Left kidney (tissue), 2 donors: ENCODE data around the gene FOXP1. TPM values are rescaled to one million over a fixed set of nuclear protein-coding genes. Genes with fewer than 3 reads are reported as not detected.

ENCODE experiments used
- DNase-seq: peaks from one replicate; pipeline ENCODE4 v3.0.0-alpha.2; 2013
- polyA plus RNA-seq: library from polyadenylated mRNA; unstranded; fragments of 120-200 nt; gene quantifications from one replicate; pipeline ENCODE4 v1.2.1, GENCODE V29; 2013; ENCODE audit not compliant: insufficient read length

FOXP1 gene
- polyA plus RNA-seq, 1 donor = 46.7 TPM

DNA sequence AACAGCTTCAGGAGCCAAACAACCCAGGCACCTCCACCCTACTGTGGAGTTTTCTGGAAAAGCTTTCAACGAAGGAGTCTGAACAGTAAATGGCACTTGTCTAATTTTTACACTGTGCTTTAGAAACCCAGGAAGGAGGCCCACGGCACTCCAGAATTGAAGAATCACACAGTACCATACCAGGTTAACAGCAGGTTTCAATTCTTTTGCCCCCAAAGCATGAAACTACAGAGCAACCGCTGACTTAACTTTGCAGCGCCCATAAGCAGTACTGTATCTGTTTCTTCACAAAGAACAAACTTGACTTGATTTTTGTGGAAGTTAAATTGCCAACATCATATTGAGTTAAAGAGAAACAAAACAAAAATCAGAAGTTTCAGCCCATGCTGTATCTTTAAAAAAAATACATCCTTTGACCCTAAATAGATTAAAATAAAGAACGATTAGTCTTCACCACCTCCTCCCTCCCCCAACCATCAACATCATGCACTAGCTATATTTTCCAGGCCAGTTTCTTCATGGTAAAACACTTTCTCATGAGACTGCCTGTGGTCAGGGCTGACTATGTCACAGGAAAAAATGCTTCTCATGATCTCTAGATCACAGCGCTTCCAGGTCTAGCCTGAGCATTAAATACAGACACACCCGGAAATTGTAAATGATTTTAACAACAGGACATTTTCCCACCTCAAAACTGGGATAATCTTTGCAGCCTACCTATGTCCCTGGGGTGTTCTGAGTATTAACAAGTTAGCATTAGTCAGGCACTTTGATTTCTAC, 456.3 kb downstream of the FOXP1 start:
- no peak for DNase-seq

DNA sequence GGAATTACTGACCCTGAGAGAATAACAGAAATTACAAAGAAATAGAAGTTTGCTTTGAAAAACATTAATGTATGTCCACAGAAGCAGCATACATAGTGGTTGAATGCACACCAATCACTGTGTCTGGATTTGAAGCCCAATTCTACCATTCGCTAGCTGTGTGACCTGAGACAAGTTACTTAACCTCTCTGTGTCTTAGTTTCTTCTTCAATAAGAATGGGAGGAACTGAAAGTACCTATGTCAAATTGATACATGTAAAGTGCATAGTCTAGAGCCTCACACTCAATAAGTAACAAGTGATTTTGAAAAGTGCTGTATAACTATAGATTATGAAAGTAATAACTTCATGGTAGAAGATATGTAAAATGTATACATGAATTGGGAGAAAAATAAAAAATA, 457.8 kb downstream of the FOXP1 start:
- DNase-seq = no peak

DNA sequence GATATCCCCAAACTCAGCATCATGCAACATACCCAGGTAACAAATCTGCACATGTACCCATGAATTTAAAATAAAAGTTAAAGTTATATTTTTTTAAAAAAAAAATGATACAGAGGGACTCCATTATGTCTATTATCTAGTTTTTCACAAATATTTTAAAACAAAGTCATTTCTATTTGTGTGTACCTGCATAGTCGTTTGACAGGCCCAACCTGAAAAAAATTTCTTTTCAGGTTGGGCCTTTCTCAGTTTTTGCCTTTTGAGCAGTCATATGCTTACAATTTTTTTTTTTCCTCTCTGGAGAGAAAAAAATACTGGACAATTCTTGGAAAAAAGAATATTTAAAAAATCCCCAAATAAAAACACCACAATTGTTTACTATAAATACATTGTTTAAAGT, 459.5 kb downstream of the FOXP1 start:
- no peak for DNase-seq

DNA sequence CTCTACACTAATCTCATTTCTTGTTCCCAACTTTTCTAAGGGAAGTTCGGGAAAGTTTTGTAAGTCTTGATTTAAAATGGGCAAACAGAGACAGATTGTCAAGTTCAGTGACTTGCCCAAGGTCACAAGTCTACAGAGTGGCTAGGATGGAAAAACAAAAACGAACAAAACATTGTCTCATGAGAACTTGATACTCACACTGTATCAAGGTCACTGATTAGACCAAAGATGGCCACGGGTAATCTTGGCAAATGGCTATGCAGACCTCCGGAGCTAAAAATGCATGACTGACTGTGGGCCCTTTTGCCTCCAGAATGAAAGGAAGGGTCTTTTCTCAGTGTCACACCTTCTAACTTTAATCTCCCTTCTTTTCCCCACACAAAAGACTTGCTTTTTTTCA, 460.9 kb downstream of the FOXP1 start:
- no peak for DNase-seq

DNA sequence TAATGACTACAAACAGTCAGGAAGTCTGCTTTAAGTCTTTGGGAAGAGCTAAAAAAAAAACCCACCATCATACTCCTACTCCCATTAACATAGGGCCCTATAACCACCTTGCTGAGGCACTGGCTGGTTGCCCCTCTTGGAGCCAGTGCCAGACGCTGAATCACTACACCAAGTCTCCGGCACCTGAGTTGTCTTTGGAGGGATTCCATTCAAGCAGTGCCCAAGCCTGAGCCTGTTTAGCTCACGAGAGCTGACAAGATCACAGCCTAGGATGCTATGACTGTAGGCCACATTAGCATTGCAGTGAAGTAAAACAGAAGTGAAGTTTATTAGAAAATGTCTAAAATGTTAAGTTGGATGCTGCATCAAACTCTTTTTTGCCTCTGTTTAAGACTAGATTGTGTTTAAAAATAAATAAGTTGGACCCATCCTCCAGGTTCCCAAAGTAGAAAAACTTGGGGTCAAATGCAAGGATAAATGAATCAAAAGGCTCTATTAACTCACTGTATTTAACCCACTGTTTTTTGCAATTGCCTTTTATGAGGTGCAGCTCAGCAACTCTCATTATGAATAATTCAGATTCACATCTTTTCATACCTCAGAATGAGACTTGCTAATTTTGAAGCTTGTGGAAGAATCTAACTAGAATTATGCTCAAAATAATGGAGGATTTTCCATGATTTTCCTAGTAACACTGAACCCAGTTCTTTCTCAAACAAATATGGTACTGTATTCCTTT, 461.9 kb downstream of the FOXP1 start:
- no peak for DNase-seq

DNA sequence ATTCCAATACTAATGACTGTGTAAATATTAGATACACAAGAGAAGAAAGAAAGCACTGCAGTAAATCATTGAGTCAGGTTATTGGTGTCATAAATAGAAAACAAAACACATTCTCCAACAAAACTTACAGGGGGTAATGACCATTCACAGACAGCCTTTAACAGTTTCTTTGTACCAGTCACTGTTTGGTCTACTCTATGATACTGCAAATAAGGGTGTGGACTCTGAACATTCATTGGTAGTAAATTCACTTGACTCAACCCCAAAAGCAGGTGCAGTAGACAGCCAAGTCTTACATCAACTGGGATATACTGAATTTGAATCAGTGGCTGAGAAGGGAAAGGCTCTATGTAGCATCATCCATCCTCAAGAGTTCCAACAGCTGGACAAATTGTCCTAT, 463.5 kb downstream of the FOXP1 start:
- no peak for DNase-seq

DNA sequence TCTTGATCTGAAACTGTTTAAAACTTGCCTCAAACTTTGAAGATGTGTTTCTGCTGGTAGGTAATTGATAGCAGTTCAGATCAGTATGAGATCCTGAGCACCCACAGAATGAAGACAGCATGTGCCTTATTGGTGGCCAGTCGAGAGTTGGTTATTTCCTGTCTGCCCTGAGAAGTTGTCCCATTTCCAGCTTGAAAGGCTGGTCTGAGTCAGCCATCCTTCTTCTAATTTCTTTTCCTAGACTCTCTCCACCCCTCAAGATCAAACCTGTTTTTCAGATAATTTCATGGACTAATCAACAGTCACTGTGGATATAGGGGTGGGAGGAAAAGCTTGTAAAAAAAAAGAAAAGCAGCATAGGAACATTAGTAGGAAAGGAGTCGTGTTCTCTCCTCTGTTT, 464.4 kb downstream of the FOXP1 start:
- no peak for DNase-seq

DNA sequence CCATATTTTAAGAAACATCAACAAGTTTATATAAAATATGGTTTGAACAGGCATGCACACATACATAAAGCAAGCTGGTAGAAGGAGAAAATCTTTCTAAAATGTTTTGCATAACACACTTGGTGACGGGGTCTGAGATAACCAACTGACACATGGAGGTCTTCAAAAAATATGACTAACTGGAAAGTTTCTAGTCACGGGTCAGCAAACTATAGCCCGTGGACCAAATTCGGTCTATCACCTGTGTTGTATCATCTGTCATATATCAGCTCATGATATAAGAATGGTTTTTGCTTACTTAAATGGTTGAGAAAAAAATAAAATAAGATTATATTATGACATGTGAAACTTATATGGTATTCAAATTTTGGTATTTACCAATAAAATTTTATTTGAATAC, 465.1 kb downstream of the FOXP1 start:
- no peak for DNase-seq

DNA sequence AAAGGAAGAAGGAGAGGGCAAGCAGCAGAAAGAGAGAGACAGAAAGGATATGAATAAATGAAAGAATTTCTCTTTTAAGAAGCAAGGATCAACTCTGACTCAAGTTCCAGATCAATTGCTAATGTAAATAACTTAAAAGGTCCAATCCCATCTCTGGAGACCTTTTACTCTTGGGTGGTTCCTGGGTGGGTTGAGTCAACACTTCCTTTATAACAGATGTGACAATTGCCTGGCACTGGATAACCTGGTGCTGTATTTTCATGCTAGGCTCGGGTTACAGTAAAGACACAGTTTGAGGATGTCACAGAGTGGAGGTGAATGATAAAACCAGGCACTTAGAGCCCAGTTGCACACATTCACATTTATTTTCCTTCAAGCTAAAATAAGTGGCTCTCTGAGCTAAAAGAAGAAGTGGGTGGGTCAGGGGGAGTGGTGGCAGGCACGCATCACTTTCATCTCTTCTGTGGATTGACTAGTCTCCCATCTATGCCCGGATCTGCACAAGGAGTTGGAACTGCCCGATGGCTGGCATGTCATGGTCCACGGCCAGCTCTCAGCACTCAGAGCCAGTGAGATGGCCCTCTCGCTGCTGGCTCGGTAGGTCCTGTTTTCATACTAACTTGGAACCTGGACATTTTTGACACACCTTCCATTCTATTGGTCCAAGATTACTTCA, 465.8 kb downstream of the FOXP1 start:
- no peak for DNase-seq

DNA sequence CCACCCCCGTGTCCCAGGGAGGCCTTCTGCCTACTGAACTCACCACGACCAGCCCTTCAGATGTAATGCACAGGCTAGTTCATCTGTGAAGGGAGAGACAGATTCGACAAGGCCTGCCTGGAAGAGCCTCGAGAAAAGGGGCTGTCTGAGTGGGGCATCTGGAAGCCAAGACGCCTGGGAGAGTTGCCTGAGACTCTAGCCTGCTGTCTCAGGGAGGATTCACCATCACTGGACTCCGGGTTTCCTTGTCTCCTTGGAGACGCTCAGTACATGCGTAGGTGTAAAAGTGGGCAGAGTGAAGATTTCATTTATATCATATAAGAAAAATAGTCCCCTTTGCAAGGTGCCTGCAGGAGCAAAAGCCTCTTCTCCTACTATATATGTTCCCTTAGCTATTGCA, 468.9 kb downstream of the FOXP1 start:
- DNase-seq = no peak

DNA sequence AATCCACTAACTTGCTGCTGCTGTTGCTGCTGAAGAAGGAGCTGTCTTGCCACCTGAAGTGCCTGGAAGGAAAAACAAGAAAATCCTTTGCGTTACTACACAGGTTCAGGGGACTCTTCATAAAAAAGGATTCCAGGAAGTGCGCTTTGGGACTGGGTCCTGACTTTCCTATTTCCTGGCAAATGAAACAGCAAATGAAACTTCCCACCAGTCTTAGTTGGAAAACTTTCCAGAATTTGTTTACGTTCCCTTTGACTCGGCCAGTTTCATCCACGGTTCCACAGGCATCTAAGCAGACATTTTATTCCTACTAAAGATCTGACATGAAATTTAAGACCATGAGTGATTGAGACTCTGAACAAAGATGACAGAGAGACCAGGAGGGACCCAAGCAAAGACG, 471.0 kb downstream of the FOXP1 start:
- no peak for DNase-seq

DNA sequence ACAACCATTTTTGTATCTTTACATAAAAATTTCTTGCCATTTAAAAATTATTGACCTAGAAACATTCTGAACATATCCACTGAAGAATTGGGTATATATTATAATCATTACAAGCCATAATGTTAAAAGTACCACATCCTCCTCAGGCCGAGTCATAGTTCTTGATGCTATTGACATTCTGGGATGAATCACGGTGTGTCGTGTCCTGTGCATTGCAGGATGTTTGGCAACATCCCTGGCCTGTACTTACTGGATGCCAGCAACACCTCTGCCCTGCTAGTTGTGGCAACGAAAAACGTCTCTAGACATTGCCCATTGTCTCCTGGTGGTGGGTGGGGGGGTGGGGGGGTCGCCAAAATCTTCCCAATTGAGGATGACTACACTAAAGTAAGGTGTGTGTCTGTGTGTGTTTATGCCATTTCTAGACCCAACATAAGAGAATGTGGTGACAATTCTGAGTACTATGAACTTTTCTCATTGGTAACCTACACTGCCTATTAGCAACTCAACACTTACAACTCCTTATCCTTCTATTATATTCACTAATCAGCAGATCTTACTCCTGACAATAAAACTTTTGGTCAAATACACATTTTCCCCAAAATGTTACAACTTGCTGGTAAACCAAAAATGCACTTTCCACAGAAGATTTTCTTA, 471.6 kb downstream of the FOXP1 start:
- DNase-seq = no peak

DNA sequence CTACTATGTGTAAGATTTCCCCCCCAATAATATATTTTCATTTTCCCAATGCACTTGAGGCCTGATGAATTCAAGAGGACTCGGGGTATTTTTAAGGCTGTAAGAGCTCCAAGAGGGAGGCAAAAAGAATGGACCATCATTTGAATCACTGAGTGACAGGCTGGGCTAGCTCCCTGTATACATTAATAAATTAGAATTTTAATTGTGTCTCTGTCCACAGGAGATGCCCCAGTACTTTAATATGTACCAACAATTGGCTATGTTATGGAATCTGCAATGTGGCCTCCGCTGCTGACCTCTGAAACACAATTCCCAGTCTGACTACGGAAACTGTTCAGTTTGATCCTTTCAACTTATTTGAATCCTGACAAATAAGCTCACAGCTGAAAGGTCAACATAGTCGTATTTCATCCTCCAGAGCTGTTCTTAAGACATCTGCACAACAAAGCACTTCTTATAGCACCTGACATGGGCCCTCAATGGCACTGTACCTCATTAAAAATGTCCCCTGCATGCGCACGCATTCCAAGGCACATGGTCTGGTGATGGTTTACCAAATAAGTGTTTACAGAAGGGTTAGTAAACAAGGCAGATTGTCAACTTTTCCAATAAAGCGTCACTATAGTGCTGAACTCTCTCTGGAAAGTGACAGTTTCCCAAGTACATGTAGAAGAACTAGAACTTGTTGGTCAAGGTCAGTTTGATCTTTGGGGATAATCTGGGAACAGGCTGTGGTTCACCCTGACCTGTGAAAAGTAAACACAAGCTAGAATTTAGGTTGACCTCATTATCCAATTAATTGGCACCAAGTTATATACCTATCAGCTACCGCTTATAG, 472.9 kb downstream of the FOXP1 start:
- no peak for DNase-seq

DNA sequence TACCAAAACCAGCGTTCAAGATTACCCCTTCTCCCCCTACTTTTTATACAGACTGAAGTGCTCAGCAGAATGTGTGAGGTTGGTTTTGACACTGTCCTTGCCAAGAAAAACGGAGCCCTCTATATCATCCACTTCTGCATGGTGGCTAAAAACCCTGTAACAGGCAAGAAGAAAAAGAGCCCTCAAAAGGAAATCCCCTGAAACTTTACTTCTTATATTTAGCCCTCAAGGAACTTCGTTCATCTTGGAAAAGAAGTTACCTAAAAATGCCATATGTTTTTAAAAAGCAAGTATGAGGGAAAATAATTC, 473.6 kb downstream of the FOXP1 start:
- DNase-seq = no peak

DNA sequence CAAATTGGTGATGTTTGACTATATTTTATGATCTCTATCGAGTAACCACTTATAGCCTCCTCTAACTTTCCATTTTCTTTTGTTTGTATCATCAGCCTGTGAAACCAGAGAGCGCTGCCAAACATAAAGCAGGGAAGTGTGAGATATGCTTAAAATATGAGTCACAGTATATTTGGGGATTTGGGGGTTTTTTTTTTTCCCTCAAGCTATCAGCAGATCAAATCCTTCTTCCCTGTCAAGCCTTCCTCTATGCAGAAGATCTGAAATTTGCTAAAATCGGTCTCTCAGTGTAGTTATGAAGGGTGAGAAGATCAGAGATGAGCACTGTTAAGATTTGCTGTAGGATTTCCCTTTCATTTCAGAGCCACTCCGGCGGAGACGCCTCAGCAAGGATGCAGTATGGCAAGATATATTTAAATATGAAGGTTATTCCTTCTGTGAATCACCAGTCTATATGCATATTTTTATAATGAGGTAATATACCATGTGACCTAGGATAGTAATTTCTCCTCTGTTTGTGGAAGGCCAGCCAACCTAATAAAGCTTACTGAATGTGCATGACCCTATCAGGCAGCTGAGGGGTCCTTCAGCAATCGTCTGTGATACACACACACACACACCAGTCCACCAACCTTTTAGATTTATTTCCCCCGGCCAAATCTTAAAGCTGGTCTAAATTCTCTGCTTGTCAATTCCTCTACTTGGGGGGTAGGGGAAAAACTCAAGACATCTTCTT, 474.1 kb downstream of the FOXP1 start:
- DNase-seq = no peak

DNA sequence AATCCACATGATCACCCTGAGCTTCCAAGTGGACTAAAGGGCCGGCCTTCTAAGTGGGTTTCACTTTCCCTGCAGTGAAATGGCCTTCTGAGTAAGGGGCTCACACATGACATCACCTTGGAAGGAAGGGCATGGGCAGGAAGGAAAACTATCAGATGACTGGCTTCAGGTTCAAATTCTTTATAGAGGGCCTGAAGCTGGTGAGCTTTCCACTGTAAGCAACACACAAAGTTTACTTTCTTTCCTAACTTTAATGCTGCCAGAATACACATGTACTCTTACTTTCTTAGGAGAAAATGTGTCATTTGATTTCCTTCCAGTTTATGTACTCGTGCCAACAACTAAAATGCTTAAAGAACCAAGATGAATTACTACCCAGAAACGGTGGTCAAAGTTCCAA, 475.6 kb downstream of the FOXP1 start:
- no peak for DNase-seq

DNA sequence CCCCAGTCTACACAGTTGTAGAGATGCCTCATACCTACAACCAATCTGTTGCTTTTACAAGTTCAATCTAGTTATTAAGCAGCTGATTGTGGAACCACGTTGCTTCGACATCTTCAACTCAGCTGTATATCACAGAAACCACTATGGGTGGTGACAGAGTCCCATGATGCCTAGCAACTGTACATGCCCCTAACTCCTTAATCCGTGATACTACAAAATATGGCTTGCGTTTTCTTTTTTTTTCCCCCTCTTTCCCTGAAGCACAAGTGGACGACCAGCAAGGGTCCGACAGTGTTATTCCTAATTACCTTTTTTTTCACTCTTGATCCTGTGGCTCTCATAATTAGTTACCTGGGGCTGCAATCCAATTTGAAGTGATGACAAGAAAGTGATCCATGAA, 478.6 kb downstream of the FOXP1 start:
- no peak for DNase-seq

DNA sequence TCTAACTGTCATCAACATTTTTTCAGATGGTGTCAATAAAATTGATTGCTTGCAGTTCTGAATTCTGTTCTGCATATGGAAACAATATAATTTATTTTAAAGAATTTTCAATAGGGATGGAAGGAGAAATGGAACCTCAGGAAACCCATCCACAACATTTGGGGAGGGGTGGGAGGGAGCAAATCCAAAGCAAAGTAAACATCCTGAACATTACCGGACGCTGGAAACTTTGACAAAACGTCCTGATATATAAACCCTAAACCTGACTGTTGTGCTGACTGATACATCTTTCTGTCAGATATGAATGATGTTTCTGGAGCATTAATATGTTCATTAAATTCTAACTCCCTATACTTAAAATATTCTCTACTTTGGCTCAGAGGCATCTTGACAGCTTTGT, 479.0 kb downstream of the FOXP1 start:
- no peak for DNase-seq

DNA sequence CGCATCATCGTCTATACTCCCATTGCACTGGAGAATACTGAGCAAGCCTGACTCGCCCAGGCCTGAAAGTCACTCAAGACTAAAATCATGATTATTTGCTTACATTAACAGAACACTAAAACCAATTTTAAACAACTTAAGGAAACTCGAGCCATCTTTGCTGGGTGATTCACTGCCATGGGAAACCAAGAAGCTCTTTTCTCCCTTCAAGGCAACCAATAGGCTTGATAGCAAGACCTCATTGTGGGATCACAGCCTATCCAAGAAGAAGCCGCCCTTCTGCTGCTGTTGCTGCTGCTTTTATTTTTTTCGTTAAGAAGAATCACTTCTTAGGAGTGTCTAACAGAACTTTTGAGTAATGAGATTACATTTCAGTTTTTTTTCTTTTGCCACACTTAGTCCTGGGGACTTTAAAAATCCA, 479.4 kb downstream of the FOXP1 start:
- DNase-seq = no peak

DNA sequence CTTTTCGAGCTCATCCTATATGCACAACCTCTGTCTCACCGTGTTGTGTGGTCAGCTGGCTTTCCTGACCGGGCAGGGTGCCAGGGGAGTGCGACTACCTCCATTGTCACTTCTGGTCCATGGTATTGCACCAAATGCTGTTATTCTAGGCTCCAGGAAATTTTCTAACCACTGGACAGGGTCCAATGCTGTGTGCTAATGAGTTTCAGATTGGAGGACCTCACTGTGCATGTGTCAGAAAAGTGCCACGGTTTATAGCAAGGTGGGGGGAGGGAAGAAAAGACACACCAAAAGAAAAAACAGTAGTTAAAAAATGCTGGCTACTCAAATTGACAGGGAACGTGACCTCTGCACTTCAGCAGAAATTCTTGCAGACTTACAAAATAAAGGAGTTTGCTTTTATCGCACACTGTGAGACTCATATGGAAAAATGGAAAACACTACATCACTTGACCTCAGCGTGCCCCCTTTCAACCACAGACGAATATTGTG, 480.1 kb downstream of the FOXP1 start:
- no peak for DNase-seq
